K562 (cell line): ENCODE measurements around the gene TNKS2. TPM values are rescaled to one million over a fixed set of nuclear protein-coding genes. Genes with fewer than 3 reads are reported as not detected.

Experiments
- ATAC-seq: fragments of 200-7000 bp; cut with Tn5 transposase; 3 replicates; pipeline ENCODE4 v1.9.1; 2020; ENCODE audit warnings: moderate library complexity
- BruUV-seq: library from RNA; stranded (reverse); fragments of 400-500 nt; replicated peaks from 2 replicates; lab custom pipeline; 2021; lab: Mats Ljungman, UMichigan
- CTCF ChIA-PET: fragments of 300-600 bp; formaldehyde crosslinking; extraction: SDS; loops from one replicate; lab custom pipeline; 2021; ENCODE audit warnings: low intra/inter-chr PET ratio; lab: Yijun Ruan, JAX
- POLR2A ChIA-PET: fragments of 300-600, 350-650 bp; sonication (Branson Sonifier 250); formaldehyde crosslinking; extraction: SDS; loops from one replicate; lab custom pipeline; 2021; ENCODE audit warnings: antibody characterized with exemption, inconsistent platforms; lab: Yijun Ruan, JAX
- DNase-seq, 4 experiments: peaks; one replicate each; pipeline versions ENCODE4 v3.0.0 to v3.0.0-alpha.2; 2011 to 2018; ENCODE audit warnings: low spot score in 3 of 4, mixed read lengths in 3 of 4; ENCODE audit errors: extremely low read depth in 1 of 4
- FAIRE-seq: peaks from 2 replicates; lab custom pipeline; 2011; peaks lifted over from hg19 to GRCh38; lab: Jason Lieb, UNC
- H2AFZ ChIP-seq: 2 replicates; pipeline ENCODE4 v1.6.0; 2011; ENCODE audit warnings: low read depth, low read length, control low read depth, inconsistent platforms
- H3K27ac ChIP-seq: fragments of 200-600 bp; 3 replicates; pipeline ENCODE4 v1.8.0; 2011; ENCODE audit warnings: low read depth, mild to moderate bottlenecking, control low read depth, inconsistent platforms, low read length, moderate library complexity, mixed read lengths; ENCODE audit errors: extremely low read depth
- H3K27me3 ChIP-seq, 2 experiments: fragments of 300-600 bp in 1 of 2; 2 replicates in 1 of 2; 3 replicates in 1 of 2; pipeline versions ENCODE4 v1.6.0 to v1.8.0; 2011; ENCODE audit warnings: inconsistent platforms in 2 of 2, low read length in 2 of 2, mild to moderate bottlenecking in 1 of 2, mixed read lengths in 1 of 2, moderate library complexity in 1 of 2; ENCODE audit not compliant: control insufficient read depth in 2 of 2, insufficient read depth in 2 of 2
- H3K36me3 ChIP-seq: fragments of 300-600 bp; 3 replicates; pipeline ENCODE4 v1.8.0; 2011; ENCODE audit warnings: mild to moderate bottlenecking, low read length, inconsistent platforms; ENCODE audit not compliant: control insufficient read depth, insufficient read depth
- H3K4me1 ChIP-seq, 2 experiments: fragments of 200-600 bp in 1 of 2; replicated peaks in 1 of 2; 2 replicates in 1 of 2; 3 replicates in 1 of 2; pipeline versions ENCODE4 v1.5.1 to v1.8.0; 2011; ENCODE audit warnings: inconsistent platforms in 2 of 2, low read length in 2 of 2, mild to moderate bottlenecking in 1 of 2, mixed read lengths in 1 of 2, moderate library complexity in 1 of 2; ENCODE audit not compliant: control insufficient read depth in 2 of 2, insufficient read depth in 2 of 2
- H3K4me2 ChIP-seq: 2 replicates; pipeline ENCODE4 v1.6.1; 2011; ENCODE audit warnings: low read length, control low read depth, inconsistent platforms, mixed read lengths; ENCODE audit not compliant: insufficient read depth
- H3K4me3 ChIP-seq: fragments of 200-600 bp; sonication (generic), shearing (Covaris generic); 2 replicates; pipeline ENCODE4 v1.5.1; 2016; ENCODE audit warnings: control low read depth, inconsistent platforms
- H3K79me2 ChIP-seq: fragments of 200-600 bp; 3 replicates; pipeline ENCODE4 v1.8.0; 2011; ENCODE audit warnings: low read length, inconsistent platforms; ENCODE audit not compliant: control insufficient read depth, insufficient read depth
- H3K9ac ChIP-seq, 2 experiments: 2 replicates each; pipeline versions ENCODE4 v1.6.0 to v1.6.1; 2011; ENCODE audit warnings: low read depth in 2 of 2, low read length in 2 of 2, control low read depth in 1 of 2, inconsistent platforms in 1 of 2, mild to moderate bottlenecking in 1 of 2, mixed read lengths in 1 of 2; ENCODE audit not compliant: insufficient read depth in 1 of 2
- H3K9me1 ChIP-seq: one replicate; pipeline ENCODE4 v1.6.0; 2011; ENCODE audit warnings: inconsistent platforms, mild to moderate bottlenecking, low read length, moderate library complexity; ENCODE audit not compliant: control insufficient read depth, insufficient read depth
- H3K9me3 ChIP-seq: replicated peaks from 2 replicates; pipeline ENCODE4 v1.5.1; 2011; ENCODE audit warnings: low read depth, low read length, inconsistent platforms; ENCODE audit not compliant: control insufficient read depth, insufficient read depth
- H4K20me1 ChIP-seq: replicated peaks from 2 replicates; pipeline ENCODE4 v1.6.1; 2011; ENCODE audit warnings: low read length, inconsistent platforms, mixed read lengths; ENCODE audit not compliant: control insufficient read depth, insufficient read depth
- ARID1B ChIP-seq: fragments of 450-650 bp; IDR thresholded peaks from 2 replicates; pipeline ENCODE4 v1.6.1; 2016; ENCODE audit warnings: antibody characterized with exemption, mild to moderate bottlenecking, inconsistent platforms
- MAZ ChIP-seq, 2 experiments: fragments of 450-650 bp in 1 of 2; sonication (generic) in 1 of 2; formaldehyde crosslinking; IDR thresholded peaks in 1 of 2; conservative IDR thresholded peaks in 1 of 2; 2 replicates each; pipeline versions ENCODE4 v1.4.0 to v1.5.0; 2020; ENCODE audit warnings: mild to moderate bottlenecking in 1 of 2, missing genetic modification reagents in 1 of 2
- THRB ChIP-seq: fragments of 450-650 bp; formaldehyde crosslinking; conservative IDR thresholded peaks from 2 replicates; pipeline ENCODE4 v1.4.0; 2022; ENCODE audit warnings: mild to moderate bottlenecking, missing genetic modification characterization
- TRIM25 ChIP-seq: fragments of 450-650 bp; IDR thresholded peaks from 2 replicates; pipeline ENCODE4 v1.7.0; 2016; ENCODE audit warnings: borderline replicate concordance
- ZNF134 ChIP-seq: fragments of 250-450 bp; sonication (Bioruptor Pico); conservative IDR thresholded peaks from 2 replicates; pipeline ENCODE4 v1.4.0; 2020
- WGBS: fragments of 100-300 bp; shearing (Covaris generic); methylation state at CpG from one replicate; pipeline ENCODE4 v1.1.6; 2016; ENCODE audit warnings: low coverage, mixed read lengths; ENCODE audit not compliant: insufficient coverage; ENCODE audit errors: missing lambda C conversion rate; 5-methylcytosine and 5-hydroxymethylcytosine counted together
- in situ Hi-C: fragments of 300-500 bp; cut with MboI; formaldehyde crosslinking; loops from 4 replicates; pipeline ENCODE4 v1.15.0; 2018; ENCODE audit warnings: inconsistent platforms, mixed read lengths
- intact Hi-C: fragments of 100-400 bp; cut with micrococcal nuclease; formaldehyde crosslinking; loops from 2 replicates; pipeline ENCODE4 v1.14.2; 2022
- polyA plus RNA-seq, 8 experiments: library from polyadenylated mRNA; depleted of rRNA in 4 of 8; stranded (reverse) in 5 of 8; unstranded in 3 of 8; fragments of >200 nt; fragmentation: Nextera tagmentation in 2 of 8; fragmentation: Illumina TruSeq in 1 of 8; extraction: Ambion mirVana in 2 of 8; extraction: Trizol in 1 of 8; gene quantifications; 2 replicates each; pipeline versions ENCODE4 v1.2.1 to v1.2.3, GENCODE V29; 2011 to 2014; ENCODE audit warnings: inconsistent platforms in 1 of 8, missing spikeins in 1 of 8
- total RNA-seq, 7 experiments: library from RNA; depleted of rRNA in 6 of 7; stranded (reverse); fragments of >200 nt in 6 of 7; fragmentation: Illumina TruSeq in 2 of 7; extraction: Trizol in 2 of 7; gene quantifications; 2 replicates each; pipeline versions ENCODE4 v1.2.1 to v1.2.3, GENCODE V29; 2011 to 2021; ENCODE audit warnings: low replicate concordance in 1 of 7

The TNKS2 gene
- total and polyA plus RNA-seq, 9 of the 15 experiments (the other 6 are each of a cell fraction or from before 2014, with no cell fraction given): 3.5 to 19.8 (median 8.6) TPM

- no peak for TF ChIP-seq TRIM25
- no peak for TF ChIP-seq THRB (CRISPR knock-in tag)
- no peak for TF ChIP-seq MAZ (CRISPR knock-in tag; conservative IDR thresholded peaks at IDR 0.05 in 1 of 2, IDR thresholded peaks at IDR 0.05 in 1 of 2)
These were observed 22.0 kb upstream of the TNKS2 start (continued) for GRCh38 chr10:91776266-91776665.

GRCh38 chr10:91778485-91778884 lies 19.7 kb upstream of the TNKS2 start:
- Histone ChIP-seq H3K9ac (no peak overlapping the region), H3K27me3 (no peaks in the 10 kb centered on the region; a peak in 1 of 5 replicates), H3K79me2 (no peaks in the 10 kb centered on the region), H3K36me3 (no peaks in the 10 kb centered on the region), H2AFZ (no peak overlapping the region), H3K4me3 (no peak overlapping the region), H3K27ac (no peak overlapping the region), H3K4me1 (no peaks in the 10 kb centered on the region), H3K4me2 (no peak overlapping the region), H4K20me1 (no peaks in the 10 kb centered on the region), H3K9me1 (no peaks in the 10 kb centered on the region), H3K9me3 (no peaks in the 10 kb centered on the region)
- TF ChIP-seq ZNF134 (CRISPR knock-in tag): no peak
- TF ChIP-seq ARID1B: no peak
- FAIRE-seq (no peak), ATAC-seq (no peak), DNase-seq (no peak)
- in situ Hi-C loops: no loop called here
- ChIA-PET CTCF (no interaction called here), POLR2A (no interaction called here)
- 0% methylated on average over 1 of the region's 1 CpG for WGBS
- BruUV-seq: no TSS peak
- intact Hi-C loops: no loop called here
